ENCODE results near the gene CPE.

CPE gene

DNA sequence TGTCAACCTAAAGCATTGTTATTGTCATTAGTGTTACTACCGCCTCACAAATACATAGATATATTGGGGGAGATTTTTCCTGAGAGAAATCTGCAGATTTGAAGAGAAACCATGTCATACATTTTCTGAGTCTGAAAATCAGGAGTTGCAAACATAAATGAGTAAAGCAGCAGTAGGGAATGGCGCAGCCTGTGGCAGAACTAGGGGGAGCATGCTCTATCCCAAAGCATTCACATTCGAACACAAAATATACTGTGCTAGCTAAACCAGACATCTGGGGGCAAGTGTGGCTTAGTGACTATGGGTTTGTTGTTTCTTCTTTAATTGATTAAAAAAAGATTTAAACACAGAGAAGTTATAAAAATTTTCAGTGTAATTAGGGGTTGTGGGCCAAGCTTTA is 83.2 kb downstream of the CPE start:
- ATAC-seq: 0 out of 3 replicates have a peak, but pooled peaks have one; percentile 27
- TF ChIP-seq ARNTL (CRISPR knock-in tag; IDR thresholded peaks at IDR 0.05; ENCODE audit: borderline replicate concordance, low read depth): no peak
- no peak for TF ChIP-seq TSHZ2 (CRISPR knock-in tag; IDR thresholded peaks at IDR 0.05)
- no peak for TF ChIP-seq CSRNP3 (CRISPR knock-in tag; IDR thresholded peaks at IDR 0.05)
- TF ChIP-seq ISL1 (CRISPR knock-in tag; IDR thresholded peaks at IDR 0.05): no peak

DNA sequence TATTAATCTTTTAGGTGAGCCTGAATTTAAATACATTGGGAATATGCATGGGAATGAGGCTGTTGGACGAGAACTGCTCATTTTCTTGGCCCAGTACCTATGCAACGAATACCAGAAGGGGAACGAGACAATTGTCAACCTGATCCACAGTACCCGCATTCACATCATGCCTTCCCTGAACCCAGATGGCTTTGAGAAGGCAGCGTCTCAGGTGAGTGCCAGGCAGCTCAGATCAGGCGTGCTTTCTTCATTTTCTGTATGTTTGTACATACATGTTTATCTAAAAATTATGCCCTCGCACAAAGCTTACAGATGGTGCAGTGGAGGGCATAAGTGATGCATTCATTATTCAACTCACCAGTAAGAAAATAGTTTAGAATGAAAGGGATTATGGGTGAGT is 85.6 kb downstream of the CPE start:
- ATAC-seq: peak; percentile 6; the same call in 1 of the 3 replicates
- no peak for TF ChIP-seq TCF4 (CRISPR knock-in tag; IDR thresholded peaks at IDR 0.05; ENCODE audit: borderline replicate concordance)
- no peak for TF ChIP-seq ISL1 (CRISPR knock-in tag; IDR thresholded peaks at IDR 0.05)
- TF ChIP-seq TOX (CRISPR knock-in tag; IDR thresholded peaks at IDR 0.05; ENCODE audit: borderline replicate concordance): no peak
- TF ChIP-seq PPARA (CRISPR knock-in tag; IDR thresholded peaks at IDR 0.05; ENCODE audit: borderline replicate concordance): no peak
- no peak for TF ChIP-seq TSHZ2 (CRISPR knock-in tag; IDR thresholded peaks at IDR 0.05)
- TF ChIP-seq ARNTL (CRISPR knock-in tag; IDR thresholded peaks at IDR 0.05; ENCODE audit: borderline replicate concordance, low read depth): no peak
- TF ChIP-seq ZNF8 (CRISPR knock-in tag; IDR thresholded peaks at IDR 0.05): no peak
- no peak for TF ChIP-seq ESRRG (CRISPR knock-in tag; IDR thresholded peaks at IDR 0.05)
- no peak for TF ChIP-seq GLIS3 (CRISPR knock-in tag; IDR thresholded peaks at IDR 0.05)
- TF ChIP-seq ZNF565 (CRISPR knock-in tag; conservative IDR thresholded peaks at IDR 0.05; ENCODE audit: low read depth): no peak
- TF ChIP-seq ZNF70 (CRISPR knock-in tag; IDR thresholded peaks at IDR 0.05): no peak
- no peak for TF ChIP-seq OSR1 (CRISPR knock-in tag; IDR thresholded peaks at IDR 0.05)

DNA sequence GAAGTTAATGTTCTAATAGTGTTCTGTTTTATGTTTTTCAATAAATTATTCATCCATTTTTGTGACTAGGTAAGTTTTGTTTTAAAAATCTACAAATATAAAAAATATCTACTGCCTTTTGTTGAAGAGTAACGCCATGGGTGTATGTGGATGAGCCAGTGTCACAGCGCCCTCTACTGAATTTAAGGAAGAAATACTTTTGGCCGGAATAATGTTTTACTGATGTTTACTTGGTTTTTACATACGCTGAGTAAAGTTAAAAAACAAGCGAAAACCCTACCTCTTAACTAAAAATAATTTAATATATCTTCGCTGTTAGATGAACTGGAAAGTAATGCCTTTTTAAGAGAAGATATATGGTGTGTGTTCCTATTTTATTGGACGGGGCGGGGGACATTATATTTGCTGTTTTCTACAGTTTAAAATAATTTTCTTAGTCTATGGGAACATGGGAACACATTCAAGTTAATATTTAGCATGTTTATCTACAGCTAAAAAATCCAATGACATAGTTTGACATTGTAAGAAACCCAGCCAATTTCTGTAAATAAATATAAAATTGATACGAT is 86.1 kb downstream of the CPE start:
- peak; percentile 79 for ATAC-seq

More for the DNA sequence above, 86.1 kb downstream of the CPE start:
- TF ChIP-seq PATZ1 (CRISPR knock-in tag; IDR thresholded peaks at IDR 0.05; ENCODE audit: borderline replicate concordance) (no peak), CSDC2 (CRISPR knock-in tag; IDR thresholded peaks at IDR 0.05) (no peak), PPARA (CRISPR knock-in tag; IDR thresholded peaks at IDR 0.05; ENCODE audit: borderline replicate concordance) (no peak), GLIS3 (CRISPR knock-in tag; IDR thresholded peaks at IDR 0.05) (no peak), TOX (CRISPR knock-in tag; IDR thresholded peaks at IDR 0.05; ENCODE audit: borderline replicate concordance) (no peak), POU6F1 (CRISPR knock-in tag; IDR thresholded peaks at IDR 0.05; ENCODE audit: borderline replicate concordance, low read depth) (no peak), ZNF8 (CRISPR knock-in tag; IDR thresholded peaks at IDR 0.05) (no peak), ISL1 (CRISPR knock-in tag; IDR thresholded peaks at IDR 0.05) (no peak), SNAI2 (CRISPR knock-in tag; IDR thresholded peaks at IDR 0.05) (no peak), ZFP3 (CRISPR knock-in tag; IDR thresholded peaks at IDR 0.05) (no peak), BACH2 (CRISPR knock-in tag; IDR thresholded peaks at IDR 0.05; ENCODE audit: borderline replicate concordance) (no peak), ZC3H10 (CRISPR knock-in tag; IDR thresholded peaks at IDR 0.05) (no peak), ESRRG (CRISPR knock-in tag; IDR thresholded peaks at IDR 0.05) (no peak), TSHZ2 (CRISPR knock-in tag; IDR thresholded peaks at IDR 0.05) (no peak), OSR1 (CRISPR knock-in tag; IDR thresholded peaks at IDR 0.05) (no peak)

Data from SK-N-SH treated with all-trans-retinoic acid at 6 μM for 48 hours (cell line).